SIG-M5 (cell line): Measurements from ENCODE around the gene ELOVL6.
"Not testable (repeated sequence)": the region's sequence is repeated elsewhere in the genome, so short reads cannot be mapped to it uniquely, and the experiment has no call there.

ENCODE experiments used
- DNase-seq: peaks from one replicate; lab custom pipeline; 2025; lab: John Stamatoyannopoulos, UW

Gene ELOVL6

GRCh38 chr4:110074570-110074969, 123.8 kb downstream of the ELOVL6 start:
- DNase-seq, result no peak

- no peak for DNase-seq
Measured at GRCh38 chr4:110073053-110073845, 125.2 kb downstream of the ELOVL6 start.

- no peak for DNase-seq
Measured at GRCh38 chr4:110071466-110071865, 126.9 kb downstream of the ELOVL6 start.

GRCh38 chr4:110068248-110068647, 130.2 kb downstream of the ELOVL6 start:
- no peak for DNase-seq

GRCh38 chr4:110064934-110065333, 133.5 kb downstream of the ELOVL6 start:
- no peak for DNase-seq

GRCh38 chr4:110064295-110064694, 134.1 kb downstream of the ELOVL6 start:
- DNase-seq, result no peak

- DNase-seq, result no peak
Measured at GRCh38 chr4:110062166-110062565, 136.2 kb downstream of the ELOVL6 start.

- no peak for DNase-seq
Measured at GRCh38 chr4:110061076-110061475, 137.3 kb downstream of the ELOVL6 start.

- no peak for DNase-seq
Measured at GRCh38 chr4:110059556-110060191, 138.7 kb downstream of the ELOVL6 start.

- DNase-seq, result no peak
Measured at GRCh38 chr4:110058677-110059076, 139.7 kb downstream of the ELOVL6 start.

- no peak for DNase-seq
Measured at GRCh38 chr4:110055158-110055768, 143.2 kb downstream of the ELOVL6 start.

- DNase-seq, result no peak
Measured at GRCh38 chr4:110049951-110050925, 148.2 kb downstream of the ELOVL6 start.

GRCh38 chr4:110046588-110047049, 151.8 kb downstream of the ELOVL6 start:
- DNase-seq, result no peak

GRCh38 chr4:110042545-110043517, 155.6 kb downstream of the ELOVL6 start:
- no peak for DNase-seq

GRCh38 chr4:110041735-110042134, 156.7 kb downstream of the ELOVL6 start:
- no peak for DNase-seq

- not testable (repeated sequence) for DNase-seq
Measured at GRCh38 chr4:110039164-110039563, 159.3 kb downstream of the ELOVL6 start.

GRCh38 chr4:110034026-110034393, 164.4 kb downstream of the ELOVL6 start:
- DNase-seq, result peak; percentile 68

- DNase-seq, result no peak
Measured at GRCh38 chr4:110033355-110034025, 164.9 kb downstream of the ELOVL6 start.

- peak; percentile 13 for DNase-seq
Measured at GRCh38 chr4:110032603-110033002, 165.8 kb downstream of the ELOVL6 start.

- DNase-seq, result no peak
Measured at GRCh38 chr4:110025718-110026117, 172.7 kb downstream of the ELOVL6 start.
